DMS 273 treated with DMSO at 0.1 percent for 48 hours (cell line): Measurements from ENCODE around the gene TTC23.
"Not testable (repeated sequence)": the region's sequence is repeated elsewhere in the genome, so short reads cannot be mapped to it uniquely, and the experiment has no call there.

Experiments
- DNase-seq: peaks from one replicate; lab custom pipeline; 2025; lab: John Stamatoyannopoulos, UW

The TTC23 gene

DNA sequence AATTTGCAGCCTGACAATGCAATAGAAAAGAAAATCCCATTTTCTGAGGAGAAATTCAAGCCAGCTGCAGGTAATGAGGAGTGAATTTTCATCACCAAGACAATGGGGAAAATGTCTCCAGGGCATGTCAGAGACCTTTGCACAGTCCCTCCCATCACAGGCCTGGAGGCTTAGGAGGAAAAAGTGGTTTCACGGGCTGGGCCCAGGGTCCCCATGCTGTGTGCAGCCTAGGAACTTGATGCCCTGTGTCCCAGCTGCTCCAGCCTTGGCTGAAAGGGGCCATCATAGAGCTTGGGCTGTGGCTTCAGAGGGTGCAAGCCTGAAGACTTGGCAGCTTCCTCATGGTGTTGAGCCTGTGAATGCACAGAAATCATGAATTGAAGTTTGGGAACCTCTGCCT is 57.2 kb downstream of the TTC23 start:
- DNase-seq = not testable (repeated sequence)

GRCh38 chr15:99187936-99188335 is 61.4 kb downstream of the TTC23 start:
- DNase-seq = no peak

GRCh38 chr15:99185414-99186130 is 63.8 kb downstream of the TTC23 start:
- DNase-seq = no peak

DNA sequence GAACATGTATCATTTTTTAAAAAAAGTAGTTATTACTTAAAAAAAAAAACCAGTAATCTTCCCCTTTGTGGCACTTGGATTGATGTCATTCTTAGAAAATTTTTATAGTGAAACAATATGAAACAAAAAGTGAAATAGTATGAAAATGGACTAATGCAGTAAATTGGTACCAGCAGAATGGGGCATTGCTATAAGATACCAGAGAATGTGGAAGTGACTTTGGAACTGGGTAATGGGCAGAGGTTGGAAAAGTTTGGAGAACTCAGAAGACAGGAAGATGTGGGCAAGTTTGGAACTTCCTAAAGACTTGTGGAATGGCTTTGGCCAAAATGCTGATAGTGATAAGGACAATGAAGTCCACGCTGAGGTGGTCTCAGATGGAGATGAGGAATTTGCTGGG is 66.6 kb downstream of the TTC23 start:
- DNase-seq = no peak

GRCh38 chr15:99181545-99181971 is 67.8 kb downstream of the TTC23 start:
- DNase-seq = no peak

GRCh38 chr15:99180964-99181306 is 68.4 kb downstream of the TTC23 start:
- DNase-seq = no peak

- DNase-seq = no peak
These were observed 69.1 kb downstream of the TTC23 start for GRCh38 chr15:99180086-99180963.

DNA sequence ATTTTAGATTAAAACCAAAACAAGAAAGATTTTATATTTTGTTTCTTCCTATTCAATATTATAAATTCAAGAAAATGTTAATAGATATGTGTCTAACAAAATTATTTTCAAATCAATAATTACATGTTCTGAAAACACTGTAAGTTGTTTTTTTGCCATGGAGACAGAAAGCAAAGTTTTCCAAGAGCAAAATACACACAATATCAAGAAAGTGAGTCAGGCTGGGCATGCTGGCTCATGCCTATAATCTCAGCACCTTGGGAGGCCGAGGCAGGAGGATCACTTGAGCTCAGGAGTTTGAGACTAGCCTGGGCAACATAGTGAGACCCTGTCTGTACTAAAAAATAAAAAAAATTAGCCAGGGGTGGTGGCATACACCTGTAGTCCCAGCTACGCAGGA is 71.7 kb downstream of the TTC23 start:
- no peak for DNase-seq

DNA sequence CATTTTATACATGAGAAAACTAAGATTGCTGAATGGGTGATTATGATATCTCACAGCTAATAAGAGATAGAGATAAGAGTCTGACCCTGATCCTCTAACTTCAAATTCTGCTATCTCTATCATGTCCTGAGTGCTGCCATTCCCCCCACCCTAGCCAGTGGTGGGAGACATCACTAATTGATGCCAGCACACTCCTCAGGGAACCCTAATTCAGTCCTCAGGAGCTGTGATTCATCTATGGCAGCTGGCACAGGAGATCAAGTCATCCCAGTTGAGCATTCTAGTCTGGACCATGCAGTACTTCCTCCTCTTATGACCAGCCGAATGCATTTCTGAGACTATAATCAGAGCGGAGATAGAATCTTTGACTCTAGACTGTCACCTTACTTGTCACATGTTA is 72.6 kb downstream of the TTC23 start:
- DNase-seq = no peak

DNA sequence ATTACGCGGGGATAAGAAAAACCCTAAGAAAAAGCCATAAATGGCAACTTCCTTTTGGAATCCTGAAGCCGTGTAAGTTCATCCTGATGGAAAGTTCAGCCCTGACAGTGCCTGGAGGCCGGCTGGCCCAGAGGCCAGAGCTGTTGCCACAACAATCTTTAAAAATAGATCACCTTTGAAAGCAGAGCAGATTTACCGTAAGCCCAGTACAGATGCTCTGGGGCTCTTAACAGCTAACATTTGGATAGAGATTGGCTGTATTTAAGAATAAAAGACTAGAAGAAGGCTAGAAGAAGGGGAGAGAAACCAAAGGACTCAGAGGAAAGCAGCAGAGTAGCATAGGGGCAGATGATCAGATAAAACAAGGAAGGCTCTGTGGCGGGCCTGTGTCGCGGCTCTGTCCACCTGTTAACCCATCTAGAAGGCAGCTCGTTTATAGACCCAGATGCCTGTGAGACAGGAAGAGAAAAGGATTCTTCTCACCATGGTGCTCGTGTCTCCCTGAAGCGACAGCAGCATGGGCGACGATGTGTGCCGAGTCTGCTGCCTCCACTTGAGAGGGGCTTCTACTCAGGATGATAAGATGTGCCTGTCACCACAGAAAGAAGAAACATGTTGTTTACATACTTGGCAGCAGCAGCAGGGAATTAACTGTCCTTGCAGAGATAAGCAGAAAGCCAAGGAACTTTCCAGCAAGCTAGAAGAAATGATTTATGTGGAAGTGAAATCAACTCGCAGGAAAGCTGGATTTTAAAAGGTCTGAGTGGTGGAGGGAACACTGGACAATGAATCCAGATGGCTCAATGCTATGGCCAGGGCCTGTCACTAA is 74.6 kb downstream of the TTC23 start:
- DNase-seq = no peak

- DNase-seq = no peak
These were observed 76.4 kb downstream of the TTC23 start for GRCh38 chr15:99172989-99173388.

DNA sequence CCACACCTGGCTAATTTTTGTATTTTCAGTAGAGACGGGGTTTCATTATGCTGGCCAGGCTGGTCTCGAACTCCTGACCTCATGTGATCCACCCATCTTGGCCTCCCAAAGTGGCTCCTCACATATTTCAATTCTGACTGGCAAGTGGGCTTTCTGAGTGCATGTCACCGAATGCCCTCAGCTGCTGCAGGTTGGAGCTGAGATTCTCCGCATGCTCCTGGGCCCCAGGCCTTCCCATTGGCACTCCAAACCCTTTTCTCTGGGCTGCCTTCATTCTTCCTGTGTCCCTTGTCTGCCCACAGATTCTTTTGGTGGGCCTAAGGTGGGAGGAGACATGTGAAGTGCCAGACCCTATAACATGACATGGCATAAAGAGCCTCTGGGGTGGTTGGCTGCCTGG is 77.2 kb downstream of the TTC23 start:
- no peak for DNase-seq

DNA sequence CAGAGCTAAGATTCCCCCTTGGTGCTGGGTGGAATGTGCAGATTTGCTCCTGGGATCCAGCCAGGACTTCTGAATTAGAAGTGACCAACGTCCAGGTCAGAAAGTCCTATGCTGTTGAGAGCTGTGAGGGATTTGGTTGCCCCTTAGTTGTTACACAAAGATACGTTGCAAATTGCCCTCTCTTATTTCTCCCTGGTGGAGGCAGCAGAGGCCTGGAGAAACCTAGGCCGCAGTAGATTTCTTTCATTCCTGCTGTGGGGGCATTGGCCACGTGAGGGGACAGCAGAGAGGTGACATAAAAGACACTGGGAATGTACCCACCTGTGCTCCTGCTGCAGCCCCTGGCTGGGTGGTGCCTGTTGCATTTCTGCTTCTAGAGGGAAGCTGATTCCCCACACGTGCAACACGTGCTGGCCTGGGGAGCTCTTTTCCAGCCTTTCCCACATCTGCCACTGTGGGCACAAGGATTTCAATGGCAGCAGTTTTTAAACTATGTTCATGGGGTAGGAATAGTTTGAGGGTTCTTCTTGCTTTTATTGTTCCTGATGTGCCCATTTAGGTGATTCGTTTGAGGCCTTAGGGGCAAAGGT is 78.8 kb downstream of the TTC23 start:
- no peak for DNase-seq

- no peak for DNase-seq
These were observed 79.5 kb downstream of the TTC23 start for GRCh38 chr15:99169769-99170311.

- no peak for DNase-seq
These were observed 80.5 kb downstream of the TTC23 start for GRCh38 chr15:99168601-99169580.

DNA sequence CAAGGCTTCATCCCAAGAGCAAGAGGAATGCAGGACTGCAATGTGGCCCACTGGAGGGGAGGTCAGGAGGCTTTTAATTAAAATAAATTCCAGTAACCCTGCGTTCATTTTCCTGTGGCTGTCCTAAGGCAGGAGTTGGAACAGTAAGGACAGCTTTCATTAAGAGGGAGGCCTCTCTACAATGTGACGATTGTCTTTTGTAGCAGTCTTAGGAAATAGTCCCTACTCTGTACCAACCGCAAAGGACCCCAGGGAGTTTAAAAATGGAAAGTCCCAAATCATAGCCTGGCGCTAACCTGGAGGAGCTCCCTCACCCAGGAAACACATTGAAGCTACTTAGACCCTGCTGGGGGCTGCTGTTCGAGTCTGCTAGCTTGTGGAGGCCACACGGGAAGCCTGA is 81.7 kb downstream of the TTC23 start:
- DNase-seq = no peak

DNA sequence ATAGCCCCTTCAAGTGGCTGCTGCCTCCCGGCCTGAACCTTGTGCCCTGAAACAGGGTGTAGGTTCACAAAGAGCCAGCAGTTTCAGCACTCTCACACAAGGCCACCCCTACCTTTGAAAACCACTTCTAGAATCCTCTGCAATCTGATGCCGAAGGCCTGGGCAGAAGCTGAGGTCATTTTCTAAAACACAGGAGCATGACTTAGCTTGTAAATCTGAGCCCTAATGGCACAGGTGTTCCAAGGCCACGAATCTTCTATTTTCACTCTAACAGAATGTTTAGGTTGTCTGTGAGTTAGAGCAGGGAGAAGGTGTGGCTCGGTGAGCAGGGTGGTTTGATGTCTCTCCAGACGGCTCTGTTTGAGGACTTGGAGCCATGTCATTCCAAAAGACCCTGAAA is 82.2 kb downstream of the TTC23 start:
- no peak for DNase-seq

DNA sequence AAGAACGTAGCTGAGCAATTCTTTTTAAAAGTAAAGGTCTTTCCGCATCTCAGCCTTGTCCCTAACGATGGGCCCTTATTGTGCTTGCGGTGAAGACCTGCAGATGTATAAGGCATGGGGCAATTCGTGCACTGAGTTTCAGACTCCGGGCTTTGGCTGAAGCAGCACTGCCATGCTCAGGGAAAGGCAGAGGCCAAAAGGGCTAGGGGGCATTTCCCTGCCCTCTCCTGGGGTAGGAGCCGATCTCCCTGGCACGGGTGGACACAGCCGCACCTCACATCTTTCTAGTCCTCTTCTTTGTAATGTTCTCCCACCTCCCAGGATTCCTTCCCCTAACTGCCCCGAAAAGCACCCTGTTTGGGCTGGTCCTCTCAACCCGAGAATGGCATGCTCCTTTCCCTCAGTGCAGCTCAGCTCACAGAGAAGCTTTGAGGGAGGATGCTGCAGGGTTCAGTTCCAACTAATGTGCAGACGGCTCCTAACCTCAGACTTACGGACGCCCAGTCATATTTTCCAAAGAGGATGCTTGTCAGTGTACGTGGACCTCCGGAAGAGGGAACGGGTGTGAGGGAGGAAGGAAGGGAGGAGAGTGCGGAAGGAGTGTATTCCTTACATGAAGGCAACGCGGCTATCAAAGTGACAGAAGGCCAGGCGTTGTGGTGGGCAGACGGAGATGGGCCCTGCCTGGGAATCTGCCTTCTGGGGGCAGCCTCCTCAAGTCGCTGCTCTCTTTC is 83.3 kb downstream of the TTC23 start:
- no peak for DNase-seq

DNA sequence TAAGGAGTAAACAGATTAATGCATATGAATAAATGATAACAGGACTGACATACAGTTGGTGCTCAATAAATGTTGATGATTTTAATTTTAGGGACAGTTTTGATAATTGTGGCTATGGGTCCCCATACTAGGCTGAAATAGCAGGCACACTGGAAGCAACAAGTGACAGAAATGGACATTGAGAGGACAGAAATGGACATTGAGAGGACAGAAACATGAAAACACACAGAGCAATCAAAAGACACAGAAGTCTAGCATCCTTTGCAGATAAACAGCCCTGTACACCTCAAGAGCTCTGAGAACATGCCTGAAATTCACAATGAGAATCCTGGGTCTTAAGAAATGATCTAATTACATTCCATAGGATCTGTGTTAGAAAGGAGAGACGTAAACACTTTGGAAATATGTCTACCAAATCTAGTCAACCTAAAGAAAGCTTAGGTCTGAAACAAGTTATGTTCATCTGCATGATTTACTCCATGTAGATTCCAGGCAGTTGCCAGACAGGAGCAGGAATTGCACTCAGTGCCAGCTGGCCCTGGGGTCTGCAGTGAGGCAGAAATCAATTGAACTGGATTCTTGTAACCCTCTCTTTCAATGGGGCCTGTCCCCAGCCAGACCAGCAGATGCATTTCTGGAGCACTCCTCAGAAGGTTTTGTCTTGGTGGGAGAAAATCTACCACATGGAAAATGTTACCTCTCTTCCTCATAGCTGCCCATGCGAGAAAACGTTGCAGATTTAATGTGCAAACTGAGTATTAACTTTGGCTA is 84.2 kb downstream of the TTC23 start:
- DNase-seq = no peak
